H9 (cell line): ENCODE results near the gene ITPKB. TPM values are rescaled to one million over a fixed set of nuclear protein-coding genes. Genes with fewer than 3 reads are reported as not detected.

ENCODE experiments used
- DNase-seq: peaks from one replicate; pipeline ENCODE4 v3.0.0-alpha.2; 2017
- H2AFZ ChIP-seq: one replicate; pipeline ENCODE4 v1.6.1; 2013; ENCODE audit warnings: mild to moderate bottlenecking, low read length, control low read depth, moderate library complexity
- H2AK5ac ChIP-seq: 2 replicates; pipeline ENCODE4 v1.6.1; 2013; ENCODE audit warnings: low read length, control low read depth, mixed read lengths; ENCODE audit not compliant: insufficient read length
- H2BK120ac ChIP-seq: one replicate; pipeline ENCODE4 v1.6.1; 2013; ENCODE audit warnings: low read depth, mild to moderate bottlenecking, low read length, control low read depth, inconsistent platforms; ENCODE audit not compliant: poor library complexity, severe bottlenecking
- H2BK12ac ChIP-seq: 2 replicates; pipeline ENCODE4 v1.6.1; 2013; ENCODE audit warnings: low read length, control low read depth, mixed read lengths, low read depth; ENCODE audit not compliant: insufficient read length
- H2BK15ac ChIP-seq: 2 replicates; pipeline ENCODE4 v1.6.1; 2013; ENCODE audit warnings: low read depth, low read length, control low read depth
- H2BK20ac ChIP-seq: one replicate; pipeline ENCODE4 v1.6.1; 2013; ENCODE audit warnings: low read depth, mild to moderate bottlenecking, low read length, control low read depth, inconsistent platforms; ENCODE audit not compliant: poor library complexity, severe bottlenecking
- H2BK5ac ChIP-seq: 2 replicates; pipeline ENCODE4 v1.6.1; 2013; ENCODE audit warnings: low read length, control low read depth, mixed read lengths; ENCODE audit not compliant: insufficient read length
- H3K14ac ChIP-seq: 2 replicates; pipeline ENCODE4 v1.6.1; 2013; ENCODE audit warnings: low read length, control low read depth; ENCODE audit not compliant: insufficient read depth
- H3K18ac ChIP-seq: 2 replicates; pipeline ENCODE4 v1.6.1; 2013; ENCODE audit warnings: low read depth, mild to moderate bottlenecking, mixed read lengths, low read length, control low read depth; ENCODE audit not compliant: insufficient read length
- H3K23ac ChIP-seq: 2 replicates; pipeline ENCODE4 v1.6.1; 2013; ENCODE audit warnings: low read length, control low read depth, mixed read lengths, low read depth; ENCODE audit not compliant: insufficient read length
- H3K23me2 ChIP-seq: 2 replicates; pipeline ENCODE4 v1.6.1; 2013; ENCODE audit warnings: low read depth, mild to moderate bottlenecking, mixed read lengths, low read length, control low read depth; ENCODE audit not compliant: insufficient read length, poor library complexity, severe bottlenecking
- H3K27ac ChIP-seq: 2 replicates; pipeline ENCODE4 v1.5.1; 2013; ENCODE audit warnings: low read length, control low read depth, mixed read lengths, low read depth; ENCODE audit not compliant: insufficient read length
- H3K27me3 ChIP-seq: 2 replicates; pipeline ENCODE4 v1.6.1; 2013; ENCODE audit warnings: low read length, control low read depth, inconsistent platforms; ENCODE audit not compliant: insufficient read depth
- H3K4ac ChIP-seq: 2 replicates; pipeline ENCODE4 v1.6.1; 2013; ENCODE audit warnings: low read depth, mild to moderate bottlenecking, control low read depth, inconsistent platforms, low read length, moderate library complexity
- H3K4me1 ChIP-seq: 2 replicates; pipeline ENCODE4 v1.6.1; 2013; ENCODE audit warnings: low read length, control low read depth, inconsistent platforms; ENCODE audit not compliant: insufficient read depth
- H3K4me2 ChIP-seq: 2 replicates; pipeline ENCODE4 v1.6.1; 2013; ENCODE audit warnings: low read length, control low read depth, mixed read lengths; ENCODE audit not compliant: insufficient read length, insufficient read depth
- H3K56ac ChIP-seq: 2 replicates; pipeline ENCODE4 v1.6.1; 2013; ENCODE audit warnings: low read depth, mild to moderate bottlenecking, mixed read lengths, low read length, control low read depth; ENCODE audit not compliant: insufficient read length
- H3K79me1 ChIP-seq: 2 replicates; pipeline ENCODE4 v1.6.1; 2013; ENCODE audit warnings: low read depth, mild to moderate bottlenecking, moderate library complexity, low read length, control low read depth, inconsistent platforms; ENCODE audit not compliant: insufficient read depth, poor library complexity, severe bottlenecking
- H3K79me2 ChIP-seq: 2 replicates; pipeline ENCODE4 v1.6.1; 2013; ENCODE audit warnings: low read length, control low read depth, inconsistent platforms; ENCODE audit not compliant: insufficient read depth
- H3K9ac ChIP-seq: 2 replicates; pipeline ENCODE4 v1.6.1; 2013; ENCODE audit warnings: low read length, control low read depth, mixed read lengths; ENCODE audit not compliant: insufficient read length; ENCODE audit errors: extremely low read depth
- H3K9me3 ChIP-seq: one replicate; pipeline ENCODE4 v1.6.1; 2013; ENCODE audit warnings: low read depth, low read length, inconsistent platforms; ENCODE audit not compliant: control insufficient read depth
- H3T11ph ChIP-seq: one replicate; pipeline ENCODE4 v1.6.1; 2013; ENCODE audit warnings: mild to moderate bottlenecking, low read length, control low read depth, inconsistent platforms
- H4K20me1 ChIP-seq: one replicate; pipeline ENCODE4 v1.6.1; 2013; ENCODE audit not compliant: control insufficient read depth, insufficient read length, insufficient read depth
- H4K5ac ChIP-seq: 2 replicates; pipeline ENCODE4 v1.6.1; 2013; ENCODE audit warnings: low read depth, mild to moderate bottlenecking, mixed read lengths, low read length, control low read depth; ENCODE audit not compliant: insufficient read length
- H4K8ac ChIP-seq: replicated peaks from 2 replicates; pipeline ENCODE4 v1.6.1; 2013; ENCODE audit warnings: low read length, control low read depth, mixed read lengths, low read depth; ENCODE audit not compliant: insufficient read length
- H4K91ac ChIP-seq: 2 replicates; pipeline ENCODE4 v1.6.1; 2013; ENCODE audit warnings: low read depth, mild to moderate bottlenecking, moderate library complexity, mixed read lengths, low read length, control low read depth; ENCODE audit not compliant: insufficient read length
- H3K27ac Mint-ChIP-seq, 3 experiments: 2 replicates in 2 of 3; 3 replicates in 1 of 3; pipeline ENCODE4 v1.8.0; 2020 to 2021; ENCODE audit warnings: mixed read lengths in 3 of 3, mild to moderate bottlenecking in 1 of 3, moderate library complexity in 1 of 3
- H3K27me3 Mint-ChIP-seq: 2 replicates; pipeline ENCODE4 v1.8.0; 2021; ENCODE audit warnings: low read depth, mild to moderate bottlenecking, moderate library complexity, mixed read lengths
- H3K36me3 Mint-ChIP-seq, 3 experiments: 2 replicates in 2 of 3; 3 replicates in 1 of 3; pipeline ENCODE4 v1.8.0; 2020 to 2021; ENCODE audit warnings: low read depth in 3 of 3, mixed read lengths in 3 of 3; ENCODE audit not compliant: insufficient read depth in 1 of 3
- H3K4me1 Mint-ChIP-seq, 2 experiments: 2 replicates each; pipeline ENCODE4 v1.8.0; 2020; ENCODE audit warnings: mixed read lengths in 2 of 2
- H3K4me3 Mint-ChIP-seq, 2 experiments: 2 replicates in 1 of 2; 3 replicates in 1 of 2; pipeline ENCODE4 v1.8.0; 2020 to 2021; ENCODE audit warnings: mild to moderate bottlenecking in 2 of 2, mixed read lengths in 2 of 2, moderate library complexity in 1 of 2
- H3K9me3 Mint-ChIP-seq, 2 experiments: 2 replicates in 1 of 2; 3 replicates in 1 of 2; pipeline ENCODE4 v1.8.0; 2020; ENCODE audit warnings: mild to moderate bottlenecking in 2 of 2, mixed read lengths in 2 of 2, moderate library complexity in 1 of 2
- WGBS: extraction: QIAGEN DNeasy Blood & Tissue Kit; methylation state at CpG from one replicate; pipeline ENCODE4 v1.1.7; 2013; ENCODE audit warnings: missing lambda C conversion rate, low lambda C conversion rate, mixed read lengths; ENCODE audit not compliant: insufficient read length; ENCODE audit errors: extremely low coverage; 5-methylcytosine and 5-hydroxymethylcytosine counted together
- total RNA-seq: library from RNA; stranded (reverse); gene quantifications from 2 replicates; pipeline ENCODE4 v1.2.1, GENCODE V29; 2021
- TF ChIP-seq, protein P1 (sequence below): fragments of 200-600 bp; sonication (generic); conservative IDR thresholded peaks from 3 replicates; pipeline ENCODE4 v1.8.0; 2021; ENCODE audit warnings: antibody characterized with exemption, mild to moderate bottlenecking

The ITPKB gene
- total RNA-seq, 1 experiment from 2014 or later, result 3.8 TPM

DNA sequence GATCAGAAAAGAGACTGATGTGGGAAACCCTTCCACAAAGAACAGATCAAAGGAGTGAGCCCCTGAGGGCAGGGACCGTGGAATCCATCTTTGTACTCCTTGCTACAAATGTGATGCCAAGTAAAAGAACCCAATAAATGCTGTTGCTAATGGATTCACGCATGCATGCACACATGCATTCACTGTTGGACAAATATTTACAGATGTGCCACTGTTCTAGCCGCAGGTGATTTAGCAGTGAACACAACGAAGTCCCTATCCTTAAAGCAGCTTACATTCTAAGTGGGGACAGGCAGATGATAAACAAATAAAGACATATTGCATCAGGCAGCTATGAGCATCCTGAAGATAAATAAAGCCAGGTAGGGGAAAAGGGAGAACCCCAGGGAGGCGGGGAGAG is 67.8 kb downstream of the ITPKB start:
- no peak overlapping the region for H3K23ac ChIP-seq
- no peaks in the 10 kb centered on the region; the same call in 1 of the 2 replicates for H3K27me3 Mint-ChIP-seq
- no peaks in the 10 kb centered on the region for H3K27me3 ChIP-seq
- no peaks in the 10 kb centered on the region for H3K79me1 ChIP-seq
- no peak overlapping the region for H3K4me3 Mint-ChIP-seq
- H3K27ac ChIP-seq, result no peak overlapping the region
- no peaks in the 10 kb centered on the region for H3K79me2 ChIP-seq
- no peak overlapping the region for H3K27ac Mint-ChIP-seq
- no peak overlapping the region for H2BK15ac ChIP-seq
- no peak overlapping the region for H3K9ac ChIP-seq
- no peak overlapping the region for H4K8ac ChIP-seq
- H2BK5ac ChIP-seq, result no peak overlapping the region
- H4K91ac ChIP-seq, result no peak overlapping the region
- H3K56ac ChIP-seq, result no peak overlapping the region
- H3K23me2 ChIP-seq, result no peaks in the 10 kb centered on the region
- H3K4me2 ChIP-seq, result no peak overlapping the region
- no peak overlapping the region for H2AK5ac ChIP-seq
- no peak overlapping the region for H2BK120ac ChIP-seq
- no peaks in the 10 kb centered on the region for H3K9me3 ChIP-seq
- no peak overlapping the region for H4K5ac ChIP-seq
- no peak overlapping the region for H3T11ph ChIP-seq
- H2AFZ ChIP-seq, result no peak overlapping the region
- H3K36me3 Mint-ChIP-seq, result no peaks in the 10 kb centered on the region
- H3K9me3 Mint-ChIP-seq, result no peaks in the 10 kb centered on the region; a peak in 1 of 5 replicates
- H3K14ac ChIP-seq, result no peak overlapping the region
- no peaks in the 10 kb centered on the region for H4K20me1 ChIP-seq
- H3K4me1 ChIP-seq, result peaks cover 7% of the 10 kb centered on the region
- no peak for DNase-seq
- H3K4ac ChIP-seq, result no peak overlapping the region
- H3K4me1 Mint-ChIP-seq, result peaks cover 39% of the 10 kb centered on the region in 2 experiments
- no CpG with 5 or more reads among the region's 5 CpGs for WGBS
- no peak overlapping the region for H2BK20ac ChIP-seq
- no peak overlapping the region for H3K18ac ChIP-seq
- H2BK12ac ChIP-seq, result no peak overlapping the region
- TF ChIP-seq, protein P1, sequence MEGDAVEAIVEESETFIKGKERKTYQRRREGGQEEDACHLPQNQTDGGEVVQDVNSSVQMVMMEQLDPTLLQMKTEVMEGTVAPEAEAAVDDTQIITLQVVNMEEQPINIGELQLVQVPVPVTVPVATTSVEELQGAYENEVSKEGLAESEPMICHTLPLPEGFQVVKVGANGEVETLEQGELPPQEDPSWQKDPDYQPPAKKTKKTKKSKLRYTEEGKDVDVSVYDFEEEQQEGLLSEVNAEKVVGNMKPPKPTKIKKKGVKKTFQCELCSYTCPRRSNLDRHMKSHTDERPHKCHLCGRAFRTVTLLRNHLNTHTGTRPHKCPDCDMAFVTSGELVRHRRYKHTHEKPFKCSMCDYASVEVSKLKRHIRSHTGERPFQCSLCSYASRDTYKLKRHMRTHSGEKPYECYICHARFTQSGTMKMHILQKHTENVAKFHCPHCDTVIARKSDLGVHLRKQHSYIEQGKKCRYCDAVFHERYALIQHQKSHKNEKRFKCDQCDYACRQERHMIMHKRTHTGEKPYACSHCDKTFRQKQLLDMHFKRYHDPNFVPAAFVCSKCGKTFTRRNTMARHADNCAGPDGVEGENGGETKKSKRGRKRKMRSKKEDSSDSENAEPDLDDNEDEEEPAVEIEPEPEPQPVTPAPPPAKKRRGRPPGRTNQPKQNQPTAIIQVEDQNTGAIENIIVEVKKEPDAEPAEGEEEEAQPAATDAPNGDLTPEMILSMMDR, result no peak
